Esophagus squamous epithelium (tissue), 4 donors: ENCODE results near the gene OTOG.

Source experiments
- CTCF ChIP-seq, 6 experiments: fragments of 450-650 bp in 4 of 6; fragments of 200-600 bp in 2 of 6; sonication (generic) in 2 of 6; IDR thresholded peaks; one replicate each; pipeline ENCODE4 v1.5.1; 2016 to 2019; ENCODE audit warnings: antibody characterized with exemption in 6 of 6, mild to moderate bottlenecking in 4 of 6, moderate library complexity in 4 of 6
- POLR2A ChIP-seq, 4 donors: fragments of 450-650 bp; IDR thresholded peaks; one replicate each; pipeline ENCODE4 v1.6.1; 2017; ENCODE audit warnings: antibody characterized with exemption in 4 of 4, mild to moderate bottlenecking in 4 of 4, moderate library complexity in 3 of 4

- TF ChIP-seq CTCF (IDR thresholded peaks at IDR 0.05) (no peak), POLR2A (IDR thresholded peaks at IDR 0.05) (no peak)
These were observed 31.2 kb downstream of the OTOG start for GRCh38 chr11:17578296-17578695.
